Measurements from ENCODE around the gene NPPA.
"Not testable (repeated sequence)": the region's sequence is repeated elsewhere in the genome, so short reads cannot be mapped to it uniquely, and the experiment has no call there.

The NPPA gene

DNA sequence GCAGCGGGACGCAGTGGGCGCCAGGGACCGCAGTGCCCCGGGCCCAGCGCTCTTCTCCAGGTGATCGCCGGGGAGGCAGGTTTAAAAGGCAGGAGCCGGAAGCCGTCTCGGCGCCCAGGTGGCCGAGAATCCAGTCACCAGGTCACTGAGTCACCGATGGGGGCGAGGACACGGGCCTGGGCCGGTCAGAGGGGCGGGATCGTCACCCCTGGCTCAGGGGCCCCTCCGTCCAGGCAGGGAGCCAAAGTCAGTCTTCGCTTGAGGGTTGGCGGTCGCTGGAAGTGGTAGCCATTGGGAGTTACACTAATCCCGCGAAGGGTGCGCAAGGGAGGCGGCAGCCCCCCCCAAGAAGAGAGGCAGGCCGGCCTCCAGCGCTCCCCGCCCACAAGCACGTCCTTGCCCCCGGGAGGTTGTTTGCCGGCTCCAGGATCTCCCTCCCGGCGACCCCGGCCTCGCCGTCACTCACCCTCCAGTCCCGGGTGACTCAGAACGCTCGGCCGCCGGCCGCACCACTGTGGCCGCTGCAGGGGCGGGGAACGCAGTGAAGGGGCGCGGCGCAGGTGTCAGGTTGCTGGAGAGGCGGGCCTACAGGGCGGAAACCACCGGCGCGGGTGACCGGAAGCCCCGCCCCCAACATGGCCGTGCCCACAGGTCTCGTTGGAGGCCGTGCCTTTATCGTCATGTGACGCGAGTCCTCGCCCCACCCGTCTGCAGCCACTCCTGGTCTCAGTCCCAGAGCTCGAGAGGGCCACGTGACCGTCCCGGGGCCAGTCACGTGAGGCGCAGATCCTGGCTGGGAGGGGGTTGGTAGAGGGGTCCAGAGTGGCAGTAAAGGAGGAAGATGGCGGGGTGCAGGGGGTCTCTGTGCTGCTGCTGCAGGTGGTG, 41.9 kb downstream of the NPPA start, which contains the start of the genes CLCN6 and MTHFR:
TSS of gene CLCN6 (plus strand) at position 770 of the 885 bp plus-strand sequence. CDS start at position 842, 72 bp downstream.
TSS of gene MTHFR (minus strand) at position 543 of the 885 bp plus-strand sequence. CDS start 2,848 bp downstream, outside the sequence.
- peak; percentile 94 to 96 for DNase-seq

- peak in 1 of 2 experiments; percentile 20 for DNase-seq
These were observed 42.7 kb downstream of the NPPA start for GRCh38 chr1:11804666-11805421.

DNA sequence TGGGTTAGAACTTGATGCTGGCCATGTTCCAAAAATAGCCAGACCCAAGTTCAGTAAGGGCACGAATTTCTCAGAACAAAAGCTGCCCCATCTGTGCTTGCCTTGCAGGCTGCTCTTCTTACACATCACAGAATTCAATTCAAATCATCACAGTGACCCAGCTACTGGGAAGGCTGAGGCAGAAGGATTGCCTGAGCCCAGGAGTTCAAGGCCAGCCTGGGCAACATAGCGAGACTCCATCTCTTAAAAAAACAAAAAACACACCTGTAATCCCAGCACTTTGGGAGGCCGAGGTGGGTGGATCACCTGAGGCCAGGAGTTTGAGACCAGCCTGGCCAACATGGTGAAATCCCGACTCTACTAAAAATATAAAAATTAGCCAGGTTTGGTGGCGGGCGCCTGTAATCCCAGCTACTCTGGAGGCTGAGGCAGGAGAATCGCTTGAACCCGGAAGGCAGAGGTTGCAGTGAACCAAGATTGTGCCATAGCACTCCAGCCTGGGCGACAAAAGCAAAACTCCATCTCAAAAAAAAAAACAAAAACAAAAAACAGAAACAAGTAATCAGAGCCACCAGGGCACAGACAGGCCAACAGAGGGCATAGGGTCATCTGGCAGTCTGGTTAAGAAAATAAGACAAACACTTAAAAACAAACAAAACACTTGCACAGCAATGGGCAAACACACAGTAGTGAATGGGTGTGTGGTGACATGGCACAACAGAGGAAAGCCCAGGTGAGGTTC, 43.5 kb downstream of the NPPA start:
- DNase-seq: not testable (repeated sequence)

GRCh38 chr1:11802973-11803885, 44.4 kb downstream of the NPPA start:
- DNase-seq: peak; percentile 26 to 31

DNA sequence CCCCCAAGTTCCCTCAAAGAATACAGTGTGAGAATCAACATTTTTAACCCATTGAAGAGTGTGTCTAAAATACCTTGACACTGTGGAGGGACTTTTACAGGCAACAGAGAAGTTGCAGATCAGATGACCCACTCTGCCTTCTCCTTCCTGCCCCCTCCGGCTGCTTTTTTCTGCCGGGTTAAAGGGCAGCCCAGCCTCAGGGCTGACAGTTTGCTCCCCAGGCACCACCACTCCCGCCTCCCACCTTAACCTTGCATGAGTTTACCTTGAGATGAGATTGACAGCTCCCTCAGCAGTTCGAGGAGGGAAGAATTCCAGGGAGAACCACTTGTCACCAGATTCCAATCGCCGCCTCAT, 45.0 kb downstream of the NPPA start:
- DNase-seq: peak in 1 of 2 experiments; percentile 19

DNA sequence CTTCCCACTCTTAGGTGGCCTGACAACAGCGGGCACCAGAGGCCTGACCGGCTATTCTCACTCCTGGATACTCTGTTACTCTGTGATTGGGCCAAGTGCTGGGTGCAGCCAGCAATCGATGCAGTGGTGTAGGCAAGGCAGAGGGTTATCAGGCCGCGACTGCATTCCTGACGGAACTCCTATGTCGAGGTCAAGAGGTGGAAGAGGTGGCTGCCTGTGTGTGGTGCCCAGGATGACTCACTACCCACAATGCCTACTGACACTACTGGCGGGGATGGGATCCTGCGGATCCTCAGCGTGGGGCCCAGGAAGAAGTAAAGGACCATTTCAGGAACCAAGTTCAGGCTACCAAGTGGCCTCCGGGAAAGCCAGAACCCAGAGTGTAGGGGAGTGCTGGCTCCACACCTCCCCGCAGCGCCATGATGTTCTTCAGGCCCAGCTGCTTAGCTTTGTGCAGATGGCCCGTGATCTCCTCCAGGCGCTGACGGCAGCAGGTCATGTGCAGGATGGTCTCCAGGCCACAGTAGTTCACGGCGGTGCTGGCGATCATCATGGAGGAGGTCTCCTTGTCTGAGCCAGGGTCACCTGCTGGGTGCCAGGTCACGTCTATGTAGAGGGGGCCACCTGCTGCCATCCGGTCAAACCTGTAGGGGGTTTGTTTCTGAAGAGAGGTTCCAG, 46.7 kb downstream of the NPPA start:
- DNase-seq: no peak

DNA sequence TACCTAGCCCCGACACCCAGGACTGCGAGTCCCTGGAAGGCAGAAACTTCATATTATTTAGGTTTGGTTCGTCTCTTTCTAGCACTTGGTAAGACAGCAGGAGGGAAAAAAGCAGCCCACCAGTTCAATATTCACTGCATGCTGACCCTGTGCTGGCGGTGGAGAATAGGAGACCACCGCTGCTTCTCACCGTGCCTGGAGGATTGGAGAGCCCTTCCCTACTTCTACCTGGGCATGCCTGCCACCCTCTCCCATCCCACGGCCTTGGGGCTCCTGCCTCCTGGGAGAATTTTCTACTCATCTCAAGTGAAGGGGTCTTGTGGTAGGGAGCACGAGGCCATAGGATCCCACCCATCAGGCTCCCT, 47.2 kb downstream of the NPPA start:
- DNase-seq: no peak

DNA sequence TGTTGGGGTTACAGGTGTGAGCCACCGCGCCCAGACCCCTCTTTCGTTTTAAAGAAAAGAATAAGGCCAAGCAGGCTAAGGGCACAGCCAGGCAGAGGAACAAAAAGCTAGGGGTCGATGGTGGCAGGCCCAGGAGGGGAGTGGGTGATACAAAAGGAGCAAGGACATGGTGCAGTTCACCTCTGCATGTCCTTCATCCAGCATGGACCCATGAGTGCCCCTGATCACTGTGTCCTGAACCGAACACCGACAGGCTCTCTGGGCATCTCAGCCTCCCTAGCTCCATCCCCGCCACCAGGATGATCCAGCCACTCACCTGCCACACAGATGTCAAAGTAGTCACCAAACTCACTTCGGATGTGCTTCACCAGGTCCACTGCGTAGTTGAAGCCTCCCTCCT, 47.7 kb downstream of the NPPA start:
- no peak for DNase-seq

- no peak for DNase-seq
These were observed 48.5 kb downstream of the NPPA start for GRCh38 chr1:11799099-11799498.

DNA sequence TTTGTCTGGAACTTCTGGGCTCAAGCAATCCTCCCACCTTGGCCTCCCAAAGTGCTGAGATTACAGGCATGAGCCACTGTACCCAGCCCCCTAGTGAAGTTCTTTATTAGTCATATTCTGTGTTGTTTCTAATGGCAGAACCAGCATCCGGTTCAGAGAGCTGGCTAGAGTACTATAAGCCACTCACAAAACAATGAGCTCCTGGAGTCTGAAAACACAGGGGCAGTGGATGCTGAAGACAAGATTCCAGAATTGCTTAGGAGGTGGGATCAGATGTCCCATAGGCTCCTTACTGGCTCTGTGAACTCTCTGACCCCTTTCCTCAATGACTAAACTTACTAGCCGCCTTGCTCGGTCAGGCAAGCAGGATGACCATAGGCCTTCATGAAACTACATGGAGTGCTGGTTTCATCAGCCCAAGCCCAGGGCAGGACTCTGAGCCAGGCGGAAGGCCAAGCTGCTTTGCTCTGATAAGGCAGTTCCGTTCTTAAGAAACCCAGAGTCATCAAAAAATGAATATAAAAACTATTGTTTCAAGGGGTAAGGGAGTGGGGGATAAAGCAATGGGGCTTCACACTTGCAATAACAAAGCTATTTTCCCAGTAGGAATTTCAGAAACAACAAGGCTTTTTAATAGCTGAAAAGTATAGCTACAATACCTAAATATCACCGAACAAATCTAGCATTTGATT, 49.9 kb downstream of the NPPA start:
- DNase-seq: no peak

DNA sequence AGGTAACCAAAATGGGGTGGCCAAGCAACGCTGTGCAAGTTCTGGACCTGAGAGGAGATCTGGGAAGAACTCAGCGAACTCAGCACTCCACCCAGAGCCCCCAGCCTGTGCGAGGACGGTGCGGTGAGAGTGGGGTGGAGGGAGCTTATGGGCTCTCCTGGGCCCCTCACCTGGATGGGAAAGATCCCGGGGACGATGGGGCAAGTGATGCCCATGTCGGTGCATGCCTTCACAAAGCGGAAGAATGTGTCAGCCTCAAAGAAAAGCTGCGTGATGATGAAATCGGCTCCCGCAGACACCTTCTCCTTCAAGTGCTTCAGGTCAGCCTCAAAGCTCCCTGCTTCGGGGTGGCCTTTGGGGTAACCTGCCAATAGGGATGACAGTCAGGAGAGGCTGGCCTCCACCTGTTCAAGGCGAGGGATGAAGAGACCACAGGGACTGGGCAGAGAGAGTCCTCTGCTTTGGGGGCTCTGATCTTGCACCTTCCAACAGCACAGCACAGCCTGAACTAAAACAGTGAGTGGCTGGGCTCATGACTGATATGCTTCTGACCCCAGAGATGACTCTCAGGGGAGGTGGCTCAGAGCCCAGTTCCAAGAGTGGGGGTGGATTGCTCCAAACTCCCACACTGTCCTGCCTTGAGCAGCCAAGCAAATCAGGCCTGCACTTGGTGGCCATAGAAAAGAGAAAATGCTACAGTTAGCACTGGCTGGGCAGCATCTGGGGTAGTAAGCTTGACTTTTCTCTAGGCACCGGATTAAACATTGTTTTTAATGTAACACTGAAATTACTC, 51.4 kb downstream of the NPPA start:
- no peak for DNase-seq
